ENCODE measurements around the gene KIAA0753.

KIAA0753 gene

DNA sequence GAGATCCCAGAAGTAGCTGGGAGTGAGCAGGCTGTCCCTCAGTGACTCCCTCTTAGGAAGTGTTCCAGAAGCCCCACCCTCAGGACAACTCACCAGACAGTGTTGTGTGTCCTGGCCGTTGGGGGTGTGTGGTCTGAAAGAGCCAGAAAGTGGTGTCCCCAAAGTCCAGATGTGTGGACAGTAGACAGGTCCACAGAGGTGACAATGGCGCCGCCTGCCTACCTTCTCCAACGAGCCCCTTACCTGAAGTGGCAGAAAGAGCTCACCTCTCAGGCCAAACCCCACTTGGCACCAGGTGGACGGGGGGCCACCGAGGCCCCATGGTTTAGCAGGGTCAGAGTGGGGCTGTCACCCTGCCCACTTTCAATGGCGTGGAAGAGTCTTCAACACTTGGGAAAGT, 30.9 kb upstream of the KIAA0753 start:
- TF ChIP-seq, protein P1, sequence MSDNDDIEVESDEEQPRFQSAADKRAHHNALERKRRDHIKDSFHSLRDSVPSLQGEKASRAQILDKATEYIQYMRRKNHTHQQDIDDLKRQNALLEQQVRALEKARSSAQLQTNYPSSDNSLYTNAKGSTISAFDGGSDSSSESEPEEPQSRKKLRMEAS (IDR thresholded peaks at IDR 0.05; ENCODE audit: low read depth, low read length): no peak
- TF ChIP-seq POLR2A (IDR thresholded peaks at IDR 0.05; ENCODE audit: extremely low read depth, insufficient read length) (no peak), MYC (IDR thresholded peaks at IDR 0.05; ENCODE audit: low read depth, low read length) (no peak)
- TF ChIP-seq, protein P2, sequence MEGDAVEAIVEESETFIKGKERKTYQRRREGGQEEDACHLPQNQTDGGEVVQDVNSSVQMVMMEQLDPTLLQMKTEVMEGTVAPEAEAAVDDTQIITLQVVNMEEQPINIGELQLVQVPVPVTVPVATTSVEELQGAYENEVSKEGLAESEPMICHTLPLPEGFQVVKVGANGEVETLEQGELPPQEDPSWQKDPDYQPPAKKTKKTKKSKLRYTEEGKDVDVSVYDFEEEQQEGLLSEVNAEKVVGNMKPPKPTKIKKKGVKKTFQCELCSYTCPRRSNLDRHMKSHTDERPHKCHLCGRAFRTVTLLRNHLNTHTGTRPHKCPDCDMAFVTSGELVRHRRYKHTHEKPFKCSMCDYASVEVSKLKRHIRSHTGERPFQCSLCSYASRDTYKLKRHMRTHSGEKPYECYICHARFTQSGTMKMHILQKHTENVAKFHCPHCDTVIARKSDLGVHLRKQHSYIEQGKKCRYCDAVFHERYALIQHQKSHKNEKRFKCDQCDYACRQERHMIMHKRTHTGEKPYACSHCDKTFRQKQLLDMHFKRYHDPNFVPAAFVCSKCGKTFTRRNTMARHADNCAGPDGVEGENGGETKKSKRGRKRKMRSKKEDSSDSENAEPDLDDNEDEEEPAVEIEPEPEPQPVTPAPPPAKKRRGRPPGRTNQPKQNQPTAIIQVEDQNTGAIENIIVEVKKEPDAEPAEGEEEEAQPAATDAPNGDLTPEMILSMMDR (IDR thresholded peaks at IDR 0.05; ENCODE audit: low read depth, low read length): no peak

DNA sequence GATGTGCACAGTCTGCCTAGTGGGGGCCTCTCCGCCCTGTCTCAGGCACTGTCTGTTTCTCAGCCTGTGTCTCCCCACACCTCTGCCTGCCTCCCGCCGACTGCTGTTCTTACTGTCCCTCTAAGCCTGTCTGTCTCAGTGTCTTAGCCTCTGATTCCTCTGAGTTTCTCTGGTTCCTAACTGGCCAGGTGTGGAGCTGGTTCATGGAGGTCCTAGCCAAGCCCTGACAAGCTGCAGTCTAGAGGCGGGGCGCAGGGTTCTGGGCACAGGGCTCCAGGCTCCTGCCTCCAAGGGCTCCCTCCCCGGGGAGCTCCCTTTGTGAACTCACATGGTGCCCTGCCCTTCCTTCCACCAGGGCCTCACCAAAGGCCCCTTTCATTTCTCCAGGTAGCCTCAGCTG, 30.5 kb upstream of the KIAA0753 start:
- no peak overlapping the region for H3K4me3 ChIP-seq (ENCODE audit: low read depth, low read length)
- no peak for DNase-seq (ENCODE audit: low read depth)
- TF ChIP-seq MYC (IDR thresholded peaks at IDR 0.05; ENCODE audit: low read depth, low read length) (no peak), POLR2A (IDR thresholded peaks at IDR 0.05; ENCODE audit: extremely low read depth, insufficient read length) (no peak)
- TF ChIP-seq, protein P2 (IDR thresholded peaks at IDR 0.05; ENCODE audit: low read depth, low read length): no peak
- TF ChIP-seq, protein P1 (IDR thresholded peaks at IDR 0.05; ENCODE audit: low read depth, low read length): no peak

More for the DNA sequence above, 30.9 kb upstream of the KIAA0753 start:
- DNase-seq (ENCODE audit: low read depth): no peak
- H3K4me3 ChIP-seq (ENCODE audit: low read depth, low read length): no peak overlapping the region

DNA sequence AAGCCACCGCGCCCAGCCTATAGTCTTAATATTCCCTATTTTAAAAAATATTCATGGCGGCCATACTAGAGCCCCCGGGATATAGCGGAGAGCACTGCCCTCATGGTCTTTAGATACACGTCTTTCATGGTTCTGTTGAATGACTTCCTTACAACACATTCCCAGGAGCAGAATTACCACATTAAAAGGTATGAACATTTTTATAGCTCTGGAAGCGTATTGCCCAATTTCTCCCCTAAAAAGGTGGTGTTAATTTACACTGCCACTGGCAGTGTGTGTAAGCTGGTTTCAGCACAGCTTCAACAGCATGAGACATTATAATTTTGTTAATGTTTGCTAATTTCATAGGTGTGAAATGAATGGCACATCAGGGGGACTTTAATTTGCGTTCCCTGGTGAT, 30.1 kb upstream of the KIAA0753 start:
- TF ChIP-seq, protein P1 (IDR thresholded peaks at IDR 0.05; ENCODE audit: low read depth, low read length): no peak
- TF ChIP-seq POLR2A (IDR thresholded peaks at IDR 0.05; ENCODE audit: extremely low read depth, insufficient read length): no peak
- TF ChIP-seq MYC (IDR thresholded peaks at IDR 0.05; ENCODE audit: low read depth, low read length): no peak
- TF ChIP-seq, protein P2 (IDR thresholded peaks at IDR 0.05; ENCODE audit: low read depth, low read length): no peak
- no peak overlapping the region for H3K4me3 ChIP-seq (ENCODE audit: low read depth, low read length)
- no peak for DNase-seq (ENCODE audit: low read depth)

DNA sequence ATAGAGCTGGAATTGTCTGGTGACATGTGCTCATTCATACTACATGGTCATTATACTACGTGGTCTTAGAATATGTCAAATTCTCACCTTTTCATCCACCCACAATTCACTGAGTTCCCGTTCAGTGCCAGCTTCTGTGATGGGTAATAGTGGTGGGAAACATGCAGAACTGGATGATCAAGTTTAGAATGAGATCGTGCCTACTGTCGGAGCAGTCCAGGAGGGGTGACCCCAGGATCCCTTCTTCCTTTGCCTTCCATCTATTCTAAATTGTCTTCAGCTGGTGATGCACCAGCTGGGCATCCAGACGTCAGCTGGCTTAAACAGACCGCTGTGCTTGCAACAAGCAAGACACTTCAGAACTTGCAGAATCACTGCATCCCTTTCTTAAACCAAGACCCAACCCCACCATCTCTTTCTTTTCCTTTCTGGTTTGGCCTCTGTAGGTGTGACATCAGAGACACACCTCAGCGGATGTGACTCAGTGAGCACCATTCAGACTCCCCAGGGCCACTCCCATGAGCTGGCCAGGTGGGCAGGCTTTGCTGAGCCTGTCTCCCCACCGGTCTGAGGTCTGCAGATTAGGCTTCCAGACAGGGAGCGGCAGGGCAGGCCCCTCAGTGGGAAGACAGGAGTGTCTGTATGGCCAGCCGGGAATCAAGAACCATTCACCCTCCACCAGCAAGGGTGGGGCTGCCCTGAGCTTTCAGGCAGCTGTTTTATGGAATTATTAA, 29.1 kb upstream of the KIAA0753 start:
- no peak overlapping the region for H3K4me3 ChIP-seq (ENCODE audit: low read depth, low read length)
- TF ChIP-seq MYC (IDR thresholded peaks at IDR 0.05; ENCODE audit: low read depth, low read length): no peak
- TF ChIP-seq, protein P2 (IDR thresholded peaks at IDR 0.05; ENCODE audit: low read depth, low read length): no peak
- TF ChIP-seq, protein P1 (IDR thresholded peaks at IDR 0.05; ENCODE audit: low read depth, low read length): no peak
- no peak for TF ChIP-seq POLR2A (IDR thresholded peaks at IDR 0.05; ENCODE audit: extremely low read depth, insufficient read length)
- DNase-seq (ENCODE audit: low read depth): no peak

DNA sequence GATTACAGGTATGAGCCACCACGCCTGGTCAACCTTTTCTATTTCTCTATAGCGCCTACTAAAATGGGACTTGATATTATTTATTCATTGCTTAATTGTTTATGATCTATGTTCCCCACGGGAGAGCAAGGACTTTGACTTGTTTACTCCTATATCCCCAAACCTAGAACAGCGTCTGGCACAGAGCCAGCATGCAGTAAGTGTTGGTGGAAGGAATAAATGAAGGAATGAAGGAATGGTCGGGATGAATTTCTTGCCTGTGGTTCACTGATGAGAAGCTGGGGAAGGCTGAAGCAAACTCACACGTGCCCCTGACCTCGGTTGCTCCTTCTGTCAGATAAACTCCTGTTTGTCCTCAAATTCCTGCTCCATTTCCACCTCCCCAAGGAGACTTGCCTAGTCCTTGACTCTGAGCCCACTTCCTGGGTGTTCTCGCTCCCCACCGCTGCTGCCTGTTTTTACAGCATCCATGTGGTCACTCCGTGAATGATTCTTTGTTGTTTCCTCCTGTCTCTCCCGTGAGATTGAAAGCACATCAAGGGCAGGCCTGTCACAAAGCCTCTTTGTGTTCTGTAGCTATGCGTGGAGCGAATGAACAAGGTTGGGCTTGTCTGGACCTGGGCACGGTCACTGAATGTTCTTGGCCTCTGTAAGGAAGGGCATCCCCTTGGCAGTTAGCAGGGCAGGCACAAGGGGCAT, 28.4 kb upstream of the KIAA0753 start:
- TF ChIP-seq MYC (IDR thresholded peaks at IDR 0.05; ENCODE audit: low read depth, low read length) (no peak), POLR2A (IDR thresholded peaks at IDR 0.05; ENCODE audit: extremely low read depth, insufficient read length) (no peak)
- TF ChIP-seq, protein P1 (IDR thresholded peaks at IDR 0.05; ENCODE audit: low read depth, low read length): no peak
- TF ChIP-seq, protein P2 (IDR thresholded peaks at IDR 0.05; ENCODE audit: low read depth, low read length): no peak
- DNase-seq (ENCODE audit: low read depth): no peak
- H3K4me3 ChIP-seq (ENCODE audit: low read depth, low read length): no peak overlapping the region

All from NB4 (cell line).